Panc1 (cell line): ENCODE results near the gene CGREF1.

Experiments
- CTCF ChIP-seq: fragments of 450-650 bp; IDR thresholded peaks from 2 replicates; pipeline ENCODE4 v1.5.1; 2017; ENCODE audit warnings: mild to moderate bottlenecking
- TF ChIP-seq, protein P1 (sequence below), 2 experiments: IDR thresholded peaks; 2 replicates each; pipeline ENCODE4 v1.6.1; 2011 to 2012; ENCODE audit warnings: low read depth in 2 of 2, control low read depth in 1 of 2, low read length in 1 of 2, mild to moderate bottlenecking in 1 of 2, moderate library complexity in 1 of 2; ENCODE audit not compliant: insufficient read depth in 1 of 2

- TF ChIP-seq CTCF = no peak
- TF ChIP-seq, protein P1, sequence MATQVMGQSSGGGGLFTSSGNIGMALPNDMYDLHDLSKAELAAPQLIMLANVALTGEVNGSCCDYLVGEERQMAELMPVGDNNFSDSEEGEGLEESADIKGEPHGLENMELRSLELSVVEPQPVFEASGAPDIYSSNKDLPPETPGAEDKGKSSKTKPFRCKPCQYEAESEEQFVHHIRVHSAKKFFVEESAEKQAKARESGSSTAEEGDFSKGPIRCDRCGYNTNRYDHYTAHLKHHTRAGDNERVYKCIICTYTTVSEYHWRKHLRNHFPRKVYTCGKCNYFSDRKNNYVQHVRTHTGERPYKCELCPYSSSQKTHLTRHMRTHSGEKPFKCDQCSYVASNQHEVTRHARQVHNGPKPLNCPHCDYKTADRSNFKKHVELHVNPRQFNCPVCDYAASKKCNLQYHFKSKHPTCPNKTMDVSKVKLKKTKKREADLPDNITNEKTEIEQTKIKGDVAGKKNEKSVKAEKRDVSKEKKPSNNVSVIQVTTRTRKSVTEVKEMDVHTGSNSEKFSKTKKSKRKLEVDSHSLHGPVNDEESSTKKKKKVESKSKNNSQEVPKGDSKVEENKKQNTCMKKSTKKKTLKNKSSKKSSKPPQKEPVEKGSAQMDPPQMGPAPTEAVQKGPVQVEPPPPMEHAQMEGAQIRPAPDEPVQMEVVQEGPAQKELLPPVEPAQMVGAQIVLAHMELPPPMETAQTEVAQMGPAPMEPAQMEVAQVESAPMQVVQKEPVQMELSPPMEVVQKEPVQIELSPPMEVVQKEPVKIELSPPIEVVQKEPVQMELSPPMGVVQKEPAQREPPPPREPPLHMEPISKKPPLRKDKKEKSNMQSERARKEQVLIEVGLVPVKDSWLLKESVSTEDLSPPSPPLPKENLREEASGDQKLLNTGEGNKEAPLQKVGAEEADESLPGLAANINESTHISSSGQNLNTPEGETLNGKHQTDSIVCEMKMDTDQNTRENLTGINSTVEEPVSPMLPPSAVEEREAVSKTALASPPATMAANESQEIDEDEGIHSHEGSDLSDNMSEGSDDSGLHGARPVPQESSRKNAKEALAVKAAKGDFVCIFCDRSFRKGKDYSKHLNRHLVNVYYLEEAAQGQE (IDR thresholded peaks at IDR 0.05; ENCODE audit: insufficient read depth in 1 of 2, low read depth in 2 of 2, low read length in 1 of 2) = no peak
Observed at GRCh38 chr2:27148801-27149439, 30.0 kb upstream of the CGREF1 start, which contains the start of gene TCF23.
